Upper lobe of right lung (tissue), 1 donor: ENCODE results near the gene AHNAK. TPM values are rescaled to one million over a fixed set of nuclear protein-coding genes. Genes with fewer than 3 reads are reported as not detected.
"Not testable (repeated sequence)": the region's sequence is repeated elsewhere in the genome, so short reads cannot be mapped to it uniquely, and the experiment has no call there.

Experiments used
- ATAC-seq: fragments of 200-7000 bp; cut with Tn5 transposase; one replicate; pipeline ENCODE4 v1.9.1; 2020; ENCODE audit warnings: mild to moderate bottlenecking, moderate library complexity
- DNase-seq: peaks from one replicate; pipeline ENCODE4 v3.0.0-alpha.2; 2020
- H3K27ac ChIP-seq: fragments of 200-600 bp; one replicate; pipeline ENCODE4 v1.8.0; 2022
- H3K27me3 ChIP-seq: fragments of 200-600 bp; one replicate; pipeline ENCODE4 v1.8.0; 2022; ENCODE audit warnings: mild to moderate bottlenecking
- H3K36me3 ChIP-seq: fragments of 200-600 bp; one replicate; pipeline ENCODE4 v1.8.0; 2022
- H3K4me1 ChIP-seq: fragments of 200-600 bp; one replicate; pipeline ENCODE4 v1.8.0; 2022
- H3K4me3 ChIP-seq: fragments of 200-600 bp; one replicate; pipeline ENCODE4 v1.8.0; 2022; ENCODE audit warnings: mild to moderate bottlenecking
- H3K9me3 ChIP-seq: fragments of 200-600 bp; one replicate; pipeline ENCODE4 v1.8.0; 2022
- CTCF ChIP-seq: fragments of 200-600 bp; IDR thresholded peaks from one replicate; pipeline ENCODE4 v1.8.0; 2022; ENCODE audit warnings: antibody characterized with exemption
- intact Hi-C: fragments of 100-400 bp; cut with DNase I; formaldehyde crosslinking; loops from one replicate; pipeline ENCODE4 v1.11.0; 2022
- total RNA-seq: library from RNA; stranded (reverse); fragmentation: NEBNext Ultra II Directional; extraction: Animal tissue kit (Norgen Biotek cat#: 25700); gene quantifications from one replicate; pipeline ENCODE4 v1.2.1, GENCODE V29; 2021
- donor health status: DM: no; HTN: yes; CAD: no; lungs with severe emphysema.

Gene AHNAK
- total RNA-seq, 1 donor from 2014 or later: 819 TPM

- no peak for DNase-seq
- Histone ChIP-seq H3K9me3 (no peaks in the 10 kb centered on the region), H3K27ac (peak overlapping the region; percentile 93), H3K27me3 (no peaks in the 10 kb centered on the region), H3K4me3 (peak overlapping the region; percentile 71), H3K4me1 (peaks cover 29% of the 10 kb centered on the region), H3K36me3 (peaks cover 57% of the 10 kb centered on the region)
- intact Hi-C loops: no loop called here
- TF ChIP-seq CTCF: no peak
- ATAC-seq: no peak
Measured at GRCh38 chr11:62592146-62592815, 45.7 kb upstream of the AHNAK start.

GRCh38 chr11:62591448-62592145 lies 45.0 kb upstream of the AHNAK start, which contains the start of gene TUT1:
TUT1 (minus strand) TSS chr11:62591523; CDS start chr11:62591485, 38 bp downstream.
- ATAC-seq (peak; percentile 96), DNase-seq (peak; percentile 96)
- H3K4me1 ChIP-seq: peaks cover 29% of the 10 kb centered on the region
- TF ChIP-seq CTCF: no peak
- H3K9me3 ChIP-seq: no peaks in the 10 kb centered on the region
- peak within 1 kb of the TSS; percentile 71 for H3K4me3 ChIP-seq
- peaks cover 57% of the 10 kb centered on the region for H3K36me3 ChIP-seq
- intact Hi-C loops: no loop called here
- peak within 1 kb of the TSS; percentile 93 for H3K27ac ChIP-seq
- H3K27me3 ChIP-seq: no peaks in the 10 kb centered on the region

GRCh38 chr11:62588966-62589637 lies 42.5 kb upstream of the AHNAK start:
- no peak for DNase-seq
- intact Hi-C loops: loop anchor here (10.0 kb wide), 1 partner anchor 1074 kb away; no protein-coding TSS in a partner anchor
- ATAC-seq: no peak
- H3K36me3 ChIP-seq: peaks cover 53% of the 10 kb centered on the region
- no peak overlapping the region for H3K27ac ChIP-seq
- TF ChIP-seq CTCF: peak; percentile 17
- peaks cover 29% of the 10 kb centered on the region for H3K4me1 ChIP-seq
- H3K9me3 ChIP-seq: no peaks in the 10 kb centered on the region
- H3K27me3 ChIP-seq: no peaks in the 10 kb centered on the region
- H3K4me3 ChIP-seq: no peak overlapping the region

GRCh38 chr11:62585356-62585755 lies 38.8 kb upstream of the AHNAK start:
- not testable (repeated sequence) for H3K9me3 ChIP-seq, DNase-seq, H3K27ac ChIP-seq, H3K27me3 ChIP-seq, ATAC-seq, H3K4me3 ChIP-seq
- intact Hi-C loops: loop anchor here (10.0 kb wide), 1 partner anchor 1071 kb away; no protein-coding TSS in a partner anchor
- peaks cover 12% of the 10 kb centered on the region for H3K4me1 ChIP-seq
- peaks cover 78% of the 10 kb centered on the region for H3K36me3 ChIP-seq

- not testable (repeated sequence) for ATAC-seq, H3K9me3 ChIP-seq, H3K4me3 ChIP-seq, H3K4me1 ChIP-seq, H3K27me3 ChIP-seq, H3K27ac ChIP-seq, DNase-seq
- intact Hi-C loops: loop anchor here (10.0 kb wide), 1 partner anchor 1067 kb away; no protein-coding TSS in a partner anchor
- peaks cover 79% of the 10 kb centered on the region for H3K36me3 ChIP-seq
Measured at GRCh38 chr11:62581735-62582134, 35.1 kb upstream of the AHNAK start.

GRCh38 chr11:62580959-62581715 lies 34.5 kb upstream of the AHNAK start:
- Histone ChIP-seq H3K4me3 (no peak overlapping the region), H3K36me3 (peaks cover 79% of the 10 kb centered on the region), H3K4me1 (peaks cover 7% of the 10 kb centered on the region), H3K9me3 (no peaks in the 10 kb centered on the region), H3K27me3 (no peaks in the 10 kb centered on the region), H3K27ac (no peak overlapping the region)
- intact Hi-C loops: loop anchor here (10.0 kb wide), 1 partner anchor 1066 kb away; no protein-coding TSS in a partner anchor
- DNase-seq (no peak), ATAC-seq (no peak)
- no peak for TF ChIP-seq CTCF
